Measurements from ENCODE around the gene DNAH11.

- TF ChIP-seq, protein P1, sequence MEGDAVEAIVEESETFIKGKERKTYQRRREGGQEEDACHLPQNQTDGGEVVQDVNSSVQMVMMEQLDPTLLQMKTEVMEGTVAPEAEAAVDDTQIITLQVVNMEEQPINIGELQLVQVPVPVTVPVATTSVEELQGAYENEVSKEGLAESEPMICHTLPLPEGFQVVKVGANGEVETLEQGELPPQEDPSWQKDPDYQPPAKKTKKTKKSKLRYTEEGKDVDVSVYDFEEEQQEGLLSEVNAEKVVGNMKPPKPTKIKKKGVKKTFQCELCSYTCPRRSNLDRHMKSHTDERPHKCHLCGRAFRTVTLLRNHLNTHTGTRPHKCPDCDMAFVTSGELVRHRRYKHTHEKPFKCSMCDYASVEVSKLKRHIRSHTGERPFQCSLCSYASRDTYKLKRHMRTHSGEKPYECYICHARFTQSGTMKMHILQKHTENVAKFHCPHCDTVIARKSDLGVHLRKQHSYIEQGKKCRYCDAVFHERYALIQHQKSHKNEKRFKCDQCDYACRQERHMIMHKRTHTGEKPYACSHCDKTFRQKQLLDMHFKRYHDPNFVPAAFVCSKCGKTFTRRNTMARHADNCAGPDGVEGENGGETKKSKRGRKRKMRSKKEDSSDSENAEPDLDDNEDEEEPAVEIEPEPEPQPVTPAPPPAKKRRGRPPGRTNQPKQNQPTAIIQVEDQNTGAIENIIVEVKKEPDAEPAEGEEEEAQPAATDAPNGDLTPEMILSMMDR (IDR thresholded peaks at IDR 0.05): no peak
- TF ChIP-seq POLR2A (IDR thresholded peaks at IDR 0.05): no peak
- no peak for TF ChIP-seq EP300 (IDR thresholded peaks at IDR 0.05)
Observed at GRCh38 chr7:21641546-21641945, 98.7 kb downstream of the DNAH11 start.

All from tibial nerve (tissue), 4 donors.